Skeletal muscle tissue (tissue), 4 donors: ENCODE data around the gene TRIP10. TPM values are rescaled to one million over a fixed set of nuclear protein-coding genes. Genes with fewer than 3 reads are reported as not detected.

Source experiments
- H3K27ac ChIP-seq: one replicate; pipeline ENCODE4 v1.7.0; 2013; ENCODE audit warnings: mild to moderate bottlenecking, low read depth, low read length, inconsistent platforms
- H3K27me3 ChIP-seq, 3 donors: one replicate each; pipeline ENCODE4 v1.7.0; 2013; ENCODE audit warnings: low read length in 3 of 3; ENCODE audit not compliant: control insufficient read depth in 3 of 3, insufficient read depth in 3 of 3
- H3K36me3 ChIP-seq, 3 donors: one replicate each; pipeline ENCODE4 v1.7.0; 2013; ENCODE audit warnings: low read length in 3 of 3; ENCODE audit not compliant: control insufficient read depth in 3 of 3, insufficient read depth in 3 of 3
- H3K4me1 ChIP-seq, 3 donors: one replicate each; pipeline ENCODE4 v1.7.0; 2013; ENCODE audit warnings: low read length in 3 of 3, mild to moderate bottlenecking in 3 of 3; ENCODE audit not compliant: control insufficient read depth in 3 of 3, insufficient read depth in 3 of 3
- H3K4me3 ChIP-seq, 3 donors: one replicate each; pipeline ENCODE4 v1.7.0; 2013; ENCODE audit warnings: low read length in 3 of 3
- H3K9ac ChIP-seq, 3 donors: one replicate each; pipeline ENCODE4 v1.7.0; 2013; ENCODE audit warnings: low read length in 3 of 3, mild to moderate bottlenecking in 3 of 3, moderate library complexity in 2 of 3, low read depth in 1 of 3
- H3K9me3 ChIP-seq, 3 donors: one replicate each; pipeline ENCODE4 v1.7.0; 2013; ENCODE audit warnings: low read length in 3 of 3; ENCODE audit not compliant: control insufficient read depth in 3 of 3
- total RNA-seq: library from RNA; depleted of rRNA; stranded (reverse); fragments of >200 nt; gene quantifications from one replicate; pipeline ENCODE4 v1.2.3, GENCODE V29; 2014
- donor health status: Osteomylitis.

Gene TRIP10
- total RNA-seq, 1 donor from 2014 or later, result 32.9 TPM

GRCh38 chr19:6732803-6733337, 6.6 kb upstream of the TRIP10 start:
- H3K27me3 ChIP-seq, result no peaks in the 10 kb centered on the region
- H3K4me1 ChIP-seq, result peaks cover 10 to 14% (median 13%) of the 10 kb centered on the region in 3 donors
- no peak overlapping the region for H3K27ac ChIP-seq
- no peak overlapping the region for H3K9ac ChIP-seq
- no peak overlapping the region for H3K4me3 ChIP-seq
- peaks cover 14 to 23% (median 14%) of the 10 kb centered on the region in 3 donors for H3K36me3 ChIP-seq
- no peaks in the 10 kb centered on the region for H3K9me3 ChIP-seq

GRCh38 chr19:6733338-6734095, 6.0 kb upstream of the TRIP10 start:
- peaks cover 16 to 21% (median 20%) of the 10 kb centered on the region in 3 donors for H3K4me1 ChIP-seq
- no peaks in the 10 kb centered on the region for H3K27me3 ChIP-seq
- H3K9ac ChIP-seq, result no peak overlapping the region
- H3K36me3 ChIP-seq, result peaks cover 14 to 23% (median 14%) of the 10 kb centered on the region in 3 donors
- no peak overlapping the region for H3K27ac ChIP-seq
- H3K9me3 ChIP-seq, result no peaks in the 10 kb centered on the region
- no peak overlapping the region for H3K4me3 ChIP-seq

DNA sequence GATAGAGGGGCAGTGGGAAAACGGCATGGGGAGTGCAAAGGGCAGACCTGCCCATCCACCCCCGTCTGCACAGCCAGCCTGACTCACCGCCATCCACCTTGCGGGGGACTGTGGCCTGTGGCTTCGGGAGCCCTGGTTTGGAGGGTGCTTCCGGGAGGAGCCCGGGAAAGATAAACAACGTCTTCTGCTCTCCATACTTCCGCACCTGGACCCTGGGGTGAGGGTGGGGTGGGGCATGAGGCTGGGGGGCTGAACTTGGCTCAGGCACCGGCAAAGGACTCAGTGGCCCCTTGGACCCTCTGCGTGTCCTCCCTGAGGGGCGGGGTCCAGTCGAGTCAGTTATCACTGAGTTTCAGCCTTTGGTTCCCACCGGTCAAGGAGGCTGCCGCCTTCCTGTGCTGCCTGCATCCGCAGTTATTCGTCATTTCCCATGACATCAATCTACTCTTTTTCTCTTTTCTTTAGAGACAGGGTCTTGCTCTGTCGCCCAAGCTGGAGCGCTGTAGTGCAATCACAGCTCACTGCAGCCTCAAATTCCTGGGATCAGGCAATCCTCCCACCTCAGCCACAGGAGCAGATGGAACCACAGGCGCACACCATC, 5.3 kb upstream of the TRIP10 start:
- H3K9ac ChIP-seq, result no peak overlapping the region
- peaks cover 23 to 27% (median 26%) of the 10 kb centered on the region in 3 donors for H3K4me1 ChIP-seq
- no peak overlapping the region for H3K4me3 ChIP-seq
- H3K9me3 ChIP-seq, result no peaks in the 10 kb centered on the region
- no peak overlapping the region for H3K27ac ChIP-seq
- H3K27me3 ChIP-seq, result no peaks in the 10 kb centered on the region
- H3K36me3 ChIP-seq, result peaks cover 14 to 23% (median 14%) of the 10 kb centered on the region in 3 donors

GRCh38 chr19:6735181-6735911, 4.1 kb upstream of the TRIP10 start:
- H3K36me3 ChIP-seq, result peaks cover 14 to 23% (median 14%) of the 10 kb centered on the region in 3 donors
- H3K9me3 ChIP-seq, result no peaks in the 10 kb centered on the region
- H3K27me3 ChIP-seq, result no peaks in the 10 kb centered on the region
- no peak overlapping the region for H3K4me3 ChIP-seq
- peak overlapping the region in 2 of 3 donors; percentile 89 to 91 for H3K9ac ChIP-seq
- peaks cover 24 to 28% (median 27%) of the 10 kb centered on the region in 3 donors for H3K4me1 ChIP-seq
- H3K27ac ChIP-seq, result no peak overlapping the region

DNA sequence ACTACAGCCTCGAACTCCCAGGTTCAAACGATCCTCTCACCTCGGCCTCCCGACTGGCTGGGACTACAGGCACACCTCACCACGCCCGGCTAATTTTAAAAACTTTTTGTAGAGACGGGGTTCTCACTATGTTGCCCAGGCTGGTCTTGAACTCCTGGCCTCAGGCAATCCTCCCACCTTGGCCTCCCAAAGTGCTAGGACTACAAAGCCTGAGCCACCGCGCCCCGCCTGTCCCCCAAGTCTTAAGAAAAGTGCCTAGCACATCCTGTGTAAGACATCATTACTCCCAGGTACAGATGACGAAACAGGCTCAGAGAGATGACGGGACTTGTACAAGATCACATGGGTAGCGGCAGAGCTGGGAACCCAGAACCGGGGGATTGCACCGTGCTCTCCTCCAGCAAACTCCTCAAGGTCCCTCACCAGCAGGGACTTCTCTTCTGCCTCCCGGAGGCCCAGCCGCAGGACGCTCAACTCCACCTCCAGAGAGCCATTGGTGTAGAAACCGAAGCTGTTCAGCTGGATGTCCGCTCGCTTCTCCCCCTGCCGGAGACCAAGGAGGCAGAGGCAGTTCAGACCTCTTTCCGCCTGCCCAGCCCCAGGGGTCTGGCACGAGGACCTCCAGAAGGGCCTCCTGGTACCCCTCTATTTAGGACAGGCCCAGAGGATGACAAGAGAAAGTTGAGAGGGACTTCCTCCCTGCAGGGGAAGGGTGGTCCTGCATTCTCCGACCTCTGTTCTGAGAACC, 3.1 kb upstream of the TRIP10 start:
- Histone ChIP-seq H3K4me1 (peaks cover 29 to 34% (median 32%) of the 10 kb centered on the region in 3 donors), H3K9me3 (no peaks in the 10 kb centered on the region), H3K27me3 (no peaks in the 10 kb centered on the region), H3K4me3 (peak overlapping the region; percentile 82 to 86 (median 83)), H3K27ac (peak overlapping the region; percentile 95), H3K36me3 (peaks cover 14 to 22% (median 16%) of the 10 kb centered on the region in 3 donors), H3K9ac (peak overlapping the region; percentile 84 to 91 (median 89))

- no peaks in the 10 kb centered on the region for H3K9me3 ChIP-seq
- no peaks in the 10 kb centered on the region for H3K27me3 ChIP-seq
- H3K9ac ChIP-seq, result peak overlapping the region; percentile 84 to 91 (median 89)
- H3K27ac ChIP-seq, result peak overlapping the region; percentile 95
- H3K4me1 ChIP-seq, result peaks cover 34 to 39% (median 38%) of the 10 kb centered on the region in 3 donors
- peak overlapping the region; percentile 82 to 86 (median 83) for H3K4me3 ChIP-seq
- H3K36me3 ChIP-seq, result peaks cover 13 to 18% (median 17%) of the 10 kb centered on the region in 3 donors
Measured at GRCh38 chr19:6736917-6737283, 2.6 kb upstream of the TRIP10 start.

- peaks cover 10 to 13% (median 12%) of the 10 kb centered on the region in 3 donors for H3K36me3 ChIP-seq
- peak within 1 kb of the TSS; percentile 82 to 86 (median 83) for H3K4me3 ChIP-seq
- no peaks in the 10 kb centered on the region for H3K9me3 ChIP-seq
- H3K4me1 ChIP-seq, result peaks cover 37 to 43% (median 38%) of the 10 kb centered on the region in 3 donors
- peak within 1 kb of the TSS; percentile 99 for H3K27ac ChIP-seq
- H3K27me3 ChIP-seq, result no peaks in the 10 kb centered on the region
- H3K9ac ChIP-seq, result peak within 1 kb of the TSS; percentile 84 to 91 (median 89)
Measured at GRCh38 chr19:6737284-6737872, 2.1 kb upstream of the TRIP10 start, which contains the start of gene GPR108. GPR108 (minus strand) TSS chr19:6737580; CDS start chr19:6737576, 4 bp downstream.

DNA sequence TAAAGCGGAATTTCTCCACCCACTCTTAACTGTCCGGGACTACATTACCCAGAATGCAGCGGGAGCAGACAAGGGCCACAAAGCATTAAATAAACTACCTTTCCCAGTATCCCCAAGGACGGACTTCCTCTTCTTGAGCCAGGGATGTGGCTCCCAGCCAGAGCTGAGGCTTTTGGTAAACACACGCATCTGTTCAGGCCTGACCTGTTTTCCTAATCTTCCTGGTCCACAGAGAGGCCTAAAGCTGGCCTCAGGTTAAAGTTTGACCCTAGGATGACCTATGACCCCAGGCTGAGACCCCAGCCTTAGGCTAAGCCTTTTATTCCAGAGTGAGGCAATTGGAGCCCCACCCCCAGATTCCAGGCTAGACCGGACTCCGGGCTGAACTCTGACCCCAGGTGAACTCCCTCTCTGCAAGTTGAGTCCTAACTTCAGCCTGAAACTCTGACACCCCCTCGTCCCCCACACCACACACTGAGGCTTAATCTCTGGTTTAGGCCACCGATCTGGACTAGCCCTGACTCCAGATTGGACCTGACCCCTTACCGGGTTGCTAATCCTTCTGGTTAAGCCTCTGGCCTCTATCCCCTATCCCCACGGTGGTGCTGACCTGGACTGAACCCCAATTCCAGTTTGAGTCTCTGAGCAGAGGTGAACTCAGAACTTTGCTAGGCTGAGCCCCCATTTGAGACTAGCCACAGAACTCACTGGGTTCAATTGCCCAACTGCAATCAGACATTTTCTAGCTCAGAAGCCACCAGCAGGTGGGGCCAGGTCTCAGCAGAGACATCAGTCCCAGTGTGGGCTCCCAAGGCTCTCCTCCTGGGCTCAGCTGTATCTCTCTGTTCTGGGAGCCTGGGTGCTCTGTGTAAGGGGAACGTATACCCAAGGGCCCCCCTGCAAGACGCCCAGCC, 1.4 kb upstream of the TRIP10 start:
- Histone ChIP-seq H3K27me3 (no peaks in the 10 kb centered on the region), H3K9ac (peak overlapping the region; percentile 73 to 85 (median 83)), H3K9me3 (no peaks in the 10 kb centered on the region), H3K36me3 (peaks cover 11 to 15% (median 13%) of the 10 kb centered on the region in 3 donors), H3K4me3 (peak overlapping the region; percentile 59 to 76 (median 66)), H3K4me1 (peaks cover 43 to 51% (median 44%) of the 10 kb centered on the region in 3 donors), H3K27ac (peak overlapping the region; percentile 99)
